Measurements from ENCODE around the gene LRP1B.

GRCh38 chr2:142029974-142030373 is 100.8 kb downstream of the LRP1B start:
- TF ChIP-seq CTCF (IDR thresholded peaks at IDR 0.05), result no peak
- no peak for TF ChIP-seq ZFX (IDR thresholded peaks at IDR 0.05; ENCODE audit: borderline replicate concordance)
